SK-N-SH (cell line): Measurements from ENCODE around the gene LYRM4. TPM values are rescaled to one million over a fixed set of nuclear protein-coding genes. Genes with fewer than 3 reads are reported as not detected.

Source experiments
- CTCF ChIA-PET: fragments of 300-600, 350-600 bp; formaldehyde crosslinking; extraction: SDS; loops from one replicate; lab custom pipeline; 2021; lab: Yijun Ruan, JAX
- POLR2A ChIA-PET: fragments of 350-600 bp; sonication (Branson Sonifier 250); formaldehyde crosslinking; extraction: SDS; loops from one replicate; lab custom pipeline; 2020; ENCODE audit warnings: antibody characterized with exemption, inconsistent platforms; lab: Yijun Ruan, JAX
- DNase-seq: peaks from one replicate; pipeline ENCODE4 v3.0.0; 2012
- H2AFZ ChIP-seq: fragments of 200-600 bp; sonication (generic); 2 replicates; pipeline ENCODE4 v1.8.1; 2016; ENCODE audit warnings: antibody characterized with exemption, mild to moderate bottlenecking, low read depth
- H3F3A ChIP-seq: fragments of 200-600 bp; sonication (generic); replicated peaks from 2 replicates; pipeline ENCODE3; 2016; ENCODE audit warnings: antibody characterized with exemption, mild to moderate bottlenecking; ENCODE audit not compliant: insufficient read depth
- H3K27ac ChIP-seq, 2 experiments: fragments of 200-500 bp in 1 of 2; fragments of 200-600 bp in 1 of 2; sonication (Bioruptor generic) in 1 of 2; sonication (generic), shearing (Covaris generic) in 1 of 2; 2 replicates each; pipeline versions ENCODE4 v1.5.1 to v1.6.1; 2014 to 2016; ENCODE audit warnings: low read depth in 2 of 2, inconsistent platforms in 1 of 2, low read length in 1 of 2, mild to moderate bottlenecking in 1 of 2, mixed read lengths in 1 of 2
- H3K27me3 ChIP-seq: fragments of 200-600 bp; sonication (generic), shearing (Covaris generic); 2 replicates; pipeline ENCODE4 v1.6.1; 2016; ENCODE audit warnings: mixed run types; ENCODE audit not compliant: insufficient read depth
- H3K36me3 ChIP-seq, 2 experiments: fragments of 200-500 bp in 1 of 2; fragments of 200-600 bp in 1 of 2; sonication (Bioruptor generic) in 1 of 2; sonication (generic) in 1 of 2; replicated peaks in 1 of 2; 2 replicates each; pipeline versions ENCODE3 to v1.5.1; 2014 to 2016; ENCODE audit warnings: low read length in 1 of 2, mild to moderate bottlenecking in 1 of 2; ENCODE audit not compliant: insufficient read depth in 2 of 2, control insufficient read depth in 1 of 2
- H3K4me1 ChIP-seq, 2 experiments: fragments of 200-500 bp in 1 of 2; fragments of 200-600 bp in 1 of 2; sonication (Bioruptor generic) in 1 of 2; sonication (generic), shearing (Covaris generic) in 1 of 2; 2 replicates each; pipeline versions ENCODE4 v1.5.1 to v1.6.1; 2014 to 2016; ENCODE audit warnings: low read depth in 1 of 2, low read length in 1 of 2, mixed run types in 1 of 2; ENCODE audit not compliant: insufficient read depth in 2 of 2, control insufficient read depth in 1 of 2
- H3K4me2 ChIP-seq: fragments of 200-600 bp; sonication (generic), shearing (Covaris generic); 2 replicates; pipeline ENCODE4 v1.6.1; 2017; ENCODE audit warnings: mixed run types
- H3K4me3 ChIP-seq, 2 experiments: fragments of 200-500 bp in 1 of 2; fragments of 200-600 bp in 1 of 2; sonication (Bioruptor generic) in 1 of 2; sonication (generic), shearing (Covaris generic) in 1 of 2; 2 replicates each; pipeline versions ENCODE4 v1.5.1 to v1.8.1; 2014 to 2016; ENCODE audit warnings: low read depth in 2 of 2, inconsistent platforms in 1 of 2, low read length in 1 of 2, mild to moderate bottlenecking in 1 of 2, mixed read lengths in 1 of 2, moderate library complexity in 1 of 2
- H3K79me2 ChIP-seq: fragments of 200-600 bp; sonication (generic); 2 replicates; pipeline ENCODE4 v1.8.1; 2017; ENCODE audit warnings: mild to moderate bottlenecking; ENCODE audit not compliant: insufficient read depth
- H3K9ac ChIP-seq: fragments of 200-600 bp; sonication (generic); 2 replicates; pipeline ENCODE4 v1.6.1; 2017; ENCODE audit warnings: mixed run types
- H3K9me2 ChIP-seq: fragments of 200-600 bp; sonication (generic); 2 replicates; pipeline ENCODE4 v1.6.1; 2017; ENCODE audit warnings: mixed run types
- H3K9me3 ChIP-seq: fragments of 200-600 bp; sonication (generic); 2 replicates; pipeline ENCODE4 v1.6.1; 2017; ENCODE audit warnings: mixed run types, mild to moderate bottlenecking, moderate library complexity
- H4K20me1 ChIP-seq: fragments of 200-600 bp; sonication (generic); 2 replicates; pipeline ENCODE4 v1.6.1; 2017; ENCODE audit warnings: mild to moderate bottlenecking, mixed run types; ENCODE audit not compliant: insufficient read depth
- CHD2 ChIP-seq: fragments of 150-350 bp; IDR thresholded peaks from 2 replicates; pipeline ENCODE4 v1.6.1; 2018; ENCODE audit warnings: low read length; ENCODE audit not compliant: partially characterized antibody
- CTCF ChIP-seq: fragments of 200-600 bp; sonication (generic); IDR thresholded peaks from 2 replicates; pipeline ENCODE4 v1.6.1; 2017; ENCODE audit warnings: antibody characterized with exemption, mild to moderate bottlenecking, moderate library complexity
- EP300 ChIP-seq, 2 experiments: IDR thresholded peaks; 2 replicates each; pipeline versions ENCODE4 v1.4.0 to v1.6.1; 2012; ENCODE audit warnings: borderline replicate concordance in 1 of 2, low read depth in 1 of 2, low read length in 1 of 2
- FOXM1 ChIP-seq: IDR thresholded peaks from 2 replicates; pipeline ENCODE4 v1.4.0; 2012; ENCODE audit warnings: low read depth, mild to moderate bottlenecking
- GABPA ChIP-seq: IDR thresholded peaks from 2 replicates; pipeline ENCODE4 v1.4.0; 2012; ENCODE audit warnings: low read depth, mild to moderate bottlenecking
- JUND ChIP-seq: IDR thresholded peaks from 2 replicates; pipeline ENCODE4 v1.4.0; 2012
- MAX ChIP-seq: IDR thresholded peaks from 2 replicates; pipeline ENCODE4 v1.4.0; 2012; ENCODE audit warnings: low read depth
- MEF2A ChIP-seq: IDR thresholded peaks from 2 replicates; pipeline ENCODE4 v1.4.0; 2012; ENCODE audit warnings: low read depth, borderline replicate concordance
- MXI1 ChIP-seq: IDR thresholded peaks from 2 replicates; pipeline ENCODE4 v1.6.1; 2012; ENCODE audit warnings: mild to moderate bottlenecking, low read depth, low read length, improper control_type of control experiment
- PBX3 ChIP-seq: IDR thresholded peaks from 2 replicates; pipeline ENCODE4; 2012
- POLR2AphosphoS5 ChIP-seq: IDR thresholded peaks from 2 replicates; pipeline ENCODE4 v1.6.1; 2012; ENCODE audit warnings: low read depth, low read length
- RFX5 ChIP-seq: IDR thresholded peaks from 2 replicates; pipeline ENCODE4 v1.6.1; 2012; ENCODE audit warnings: mild to moderate bottlenecking, improper control_type of control experiment, low read length
- RXRA ChIP-seq: IDR thresholded peaks from 2 replicates; pipeline ENCODE4 v1.4.0; 2012; ENCODE audit warnings: low read depth, mild to moderate bottlenecking, borderline replicate concordance
- SIN3A ChIP-seq: IDR thresholded peaks from 2 replicates; pipeline ENCODE4 v1.6.1; 2012; ENCODE audit warnings: low read depth, mild to moderate bottlenecking, low read length, moderate library complexity, borderline replicate concordance
- TCF12 ChIP-seq: IDR thresholded peaks from 2 replicates; pipeline ENCODE4 v1.4.0; 2012
- WGBS: methylation state at CpG from one replicate; pipeline ENCODE4 v1.1.6; 2017; ENCODE audit warnings: low lambda C conversion rate; 5-methylcytosine and 5-hydroxymethylcytosine counted together
- polyA plus RNA-seq, 3 experiments: library from polyadenylated mRNA; depleted of rRNA; stranded (reverse); fragments of >200 nt; gene quantifications; 2 replicates each; pipeline ENCODE4 v1.2.3, GENCODE V29; 2012
- TF ChIP-seq, protein P1 (sequence below): IDR thresholded peaks from 2 replicates; pipeline ENCODE4 v1.4.0; 2012; ENCODE audit warnings: low read depth, borderline replicate concordance

LYRM4 gene
- polyA plus RNA-seq, 1 of the 3 experiments (the other 2 are of a cell fraction), result 37.2 TPM

- Histone ChIP-seq H3K27me3 (no peaks in the 10 kb centered on the region), H3K4me3 (no peak overlapping the region), H3K79me2 (no peaks in the 10 kb centered on the region), H4K20me1 (no peaks in the 10 kb centered on the region), H3K36me3 (no peaks in the 10 kb centered on the region), H3F3A (no peaks in the 10 kb centered on the region), H3K9me3 (no peaks in the 10 kb centered on the region), H3K4me1 (no peaks in the 10 kb centered on the region), H3K4me2 (no peak overlapping the region), H3K27ac (no peak overlapping the region), H3K9me2 (no peaks in the 10 kb centered on the region), H3K9ac (no peak overlapping the region), H2AFZ (no peak overlapping the region)
- WGBS, result 81% methylated on average over 2 of the region's 2 CpGs
- TF ChIP-seq PBX3, result no peak
- no peak for TF ChIP-seq MAX
- no peak for TF ChIP-seq POLR2AphosphoS5
- no peak for TF ChIP-seq RXRA
- TF ChIP-seq CHD2, result no peak
- no peak for DNase-seq
- POLR2A ChIA-PET, result no interaction called here
- CTCF ChIA-PET, result no interaction called here
These were observed 189.5 kb downstream of the LYRM4 start for GRCh38 chr6:5071216-5071615.

- no peaks in the 10 kb centered on the region for H3K79me2 ChIP-seq
- no peak for TF ChIP-seq GABPA
- TF ChIP-seq CTCF, result no peak
- TF ChIP-seq TCF12, result no peak
- TF ChIP-seq JUND, result no peak
- TF ChIP-seq RXRA, result no peak
- TF ChIP-seq, protein P1, sequence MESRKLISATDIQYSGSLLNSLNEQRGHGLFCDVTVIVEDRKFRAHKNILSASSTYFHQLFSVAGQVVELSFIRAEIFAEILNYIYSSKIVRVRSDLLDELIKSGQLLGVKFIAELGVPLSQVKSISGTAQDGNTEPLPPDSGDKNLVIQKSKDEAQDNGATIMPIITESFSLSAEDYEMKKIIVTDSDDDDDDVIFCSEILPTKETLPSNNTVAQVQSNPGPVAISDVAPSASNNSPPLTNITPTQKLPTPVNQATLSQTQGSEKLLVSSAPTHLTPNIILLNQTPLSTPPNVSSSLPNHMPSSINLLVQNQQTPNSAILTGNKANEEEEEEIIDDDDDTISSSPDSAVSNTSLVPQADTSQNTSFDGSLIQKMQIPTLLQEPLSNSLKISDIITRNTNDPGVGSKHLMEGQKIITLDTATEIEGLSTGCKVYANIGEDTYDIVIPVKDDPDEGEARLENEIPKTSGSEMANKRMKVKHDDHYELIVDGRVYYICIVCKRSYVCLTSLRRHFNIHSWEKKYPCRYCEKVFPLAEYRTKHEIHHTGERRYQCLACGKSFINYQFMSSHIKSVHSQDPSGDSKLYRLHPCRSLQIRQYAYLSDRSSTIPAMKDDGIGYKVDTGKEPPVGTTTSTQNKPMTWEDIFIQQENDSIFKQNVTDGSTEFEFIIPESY, result no peak
- TF ChIP-seq FOXM1, result no peak
- TF ChIP-seq EP300 (IDR thresholded peaks at IDR 0.05; ENCODE audit: borderline replicate concordance in 1 of 2, low read depth in 1 of 2, low read length in 1 of 2), result no peak
- no peak for TF ChIP-seq MXI1
- no peak for TF ChIP-seq SIN3A
- TF ChIP-seq PBX3, result no peak
- TF ChIP-seq RFX5, result no peak
- no peak for TF ChIP-seq MEF2A
- ChIA-PET CTCF (no interaction called here), POLR2A (no interaction called here)
- no peak overlapping the region for H3K9ac ChIP-seq
- no peaks in the 10 kb centered on the region for H3K27me3 ChIP-seq
- no peak overlapping the region for H3K4me2 ChIP-seq
- no peaks in the 10 kb centered on the region for H3K9me2 ChIP-seq
- no peak overlapping the region for H2AFZ ChIP-seq
- H3K36me3 ChIP-seq, result no peaks in the 10 kb centered on the region
- no peak overlapping the region for H3K27ac ChIP-seq
- H4K20me1 ChIP-seq, result no peaks in the 10 kb centered on the region
- H3K4me3 ChIP-seq, result no peak overlapping the region
- WGBS, result 87% methylated on average over 17 of the region's 17 CpGs
- H3K9me3 ChIP-seq, result no peaks in the 10 kb centered on the region
- no peak for DNase-seq
- no peaks in the 10 kb centered on the region for H3F3A ChIP-seq
- H3K4me1 ChIP-seq, result no peaks in the 10 kb centered on the region
These were observed 192.5 kb downstream of the LYRM4 start for GRCh38 chr6:5068153-5068751.
